Hepatocyte (in vitro differentiated cells): ENCODE data around the gene HPGD. TPM values are rescaled to one million over a fixed set of nuclear protein-coding genes. Genes with fewer than 3 reads are reported as not detected.

ENCODE experiments used
- DNase-seq: peaks from one replicate; pipeline ENCODE4 v3.0.0-alpha.2; 2016; ENCODE audit warnings: low spot score
- H2AFZ ChIP-seq: fragments of 200-600 bp; sonication (generic); 2 replicates; pipeline ENCODE4 v1.6.0; 2016; ENCODE audit warnings: antibody characterized with exemption, mild to moderate bottlenecking
- H3K27ac ChIP-seq: fragments of 200-600 bp; sonication (generic); 2 replicates; pipeline ENCODE4 v1.5.1; 2016; ENCODE audit warnings: mild to moderate bottlenecking
- H3K27me3 ChIP-seq: fragments of 200-600 bp; sonication (generic); 2 replicates; pipeline ENCODE4 v1.6.1; 2016
- H3K36me3 ChIP-seq: fragments of 200-600 bp; sonication (generic); replicated peaks from 2 replicates; pipeline ENCODE4 v1.5.1; 2016; ENCODE audit warnings: low read depth; ENCODE audit not compliant: insufficient read depth
- H3K4me1 ChIP-seq: fragments of 200-600 bp; sonication (generic); 2 replicates; pipeline ENCODE4 v1.5.1; 2016; ENCODE audit warnings: mild to moderate bottlenecking, moderate library complexity; ENCODE audit not compliant: insufficient read depth
- H3K4me2 ChIP-seq: fragments of 200-600 bp; sonication (generic); 2 replicates; pipeline ENCODE4 v1.6.0; 2016
- H3K4me3 ChIP-seq: fragments of 200-600 bp; sonication (generic); 2 replicates; pipeline ENCODE4 v1.5.1; 2016; ENCODE audit warnings: mild to moderate bottlenecking
- H3K79me2 ChIP-seq: fragments of 200-600 bp; sonication (generic); 2 replicates; pipeline ENCODE4 v1.6.0; 2017; ENCODE audit warnings: mild to moderate bottlenecking
- H3K9me2 ChIP-seq: fragments of 200-600 bp; sonication (generic); replicated peaks from 2 replicates; pipeline ENCODE4 v1.6.0; 2017; ENCODE audit warnings: mild to moderate bottlenecking; ENCODE audit not compliant: insufficient read depth
- H3K9me3 ChIP-seq: fragments of 200-600 bp; sonication (generic); 2 replicates; pipeline ENCODE4 v1.5.1; 2016; ENCODE audit warnings: low read depth, mild to moderate bottlenecking
- H4K20me1 ChIP-seq: fragments of 200-600 bp; sonication (generic); 2 replicates; pipeline ENCODE4 v1.6.0; 2016; ENCODE audit warnings: mild to moderate bottlenecking; ENCODE audit not compliant: insufficient read depth, poor library complexity, severe bottlenecking
- EZH2 ChIP-seq: fragments of 200-600 bp; sonication (generic); IDR thresholded peaks from 2 replicates; pipeline ENCODE4 v1.6.1; 2016; ENCODE audit warnings: antibody characterized with exemption, mild to moderate bottlenecking, borderline replicate concordance
- EZH2phosphoT487 ChIP-seq: fragments of 200-600 bp; sonication (generic); IDR thresholded peaks from one replicate; pipeline ENCODE4 v1.6.1; 2018; ENCODE audit warnings: antibody characterized with exemption, mild to moderate bottlenecking, low read depth, moderate library complexity; ENCODE audit not compliant: unreplicated experiment, severe bottlenecking
- WGBS: methylation state at CpG from one replicate; pipeline ENCODE4 v1.1.6; 2016; ENCODE audit warnings: low lambda C conversion rate; ENCODE audit errors: missing lambda C conversion rate; 5-methylcytosine and 5-hydroxymethylcytosine counted together
- polyA plus RNA-seq: library from polyadenylated mRNA; unstranded; fragments of >200 nt; fragmentation: Nextera tagmentation; extraction: Ambion mirVana; gene quantifications from 2 replicates; pipeline ENCODE4 v1.2.1, GENCODE V29; 2016
- total RNA-seq: library from RNA; depleted of rRNA; stranded (reverse); fragments of >200 nt; gene quantifications from 2 replicates; pipeline ENCODE4 v1.2.3, GENCODE V29; 2014
- TF ChIP-seq, protein P1 (sequence below): fragments of 200-600 bp; sonication (generic); IDR thresholded peaks from 2 replicates; pipeline ENCODE4 v1.5.1; 2016; ENCODE audit warnings: antibody characterized with exemption, mild to moderate bottlenecking; ENCODE audit not compliant: poor library complexity

Gene HPGD
- total and polyA plus RNA-seq, 2 experiments from 2014 or later = 76.9 to 129 TPM

DNA sequence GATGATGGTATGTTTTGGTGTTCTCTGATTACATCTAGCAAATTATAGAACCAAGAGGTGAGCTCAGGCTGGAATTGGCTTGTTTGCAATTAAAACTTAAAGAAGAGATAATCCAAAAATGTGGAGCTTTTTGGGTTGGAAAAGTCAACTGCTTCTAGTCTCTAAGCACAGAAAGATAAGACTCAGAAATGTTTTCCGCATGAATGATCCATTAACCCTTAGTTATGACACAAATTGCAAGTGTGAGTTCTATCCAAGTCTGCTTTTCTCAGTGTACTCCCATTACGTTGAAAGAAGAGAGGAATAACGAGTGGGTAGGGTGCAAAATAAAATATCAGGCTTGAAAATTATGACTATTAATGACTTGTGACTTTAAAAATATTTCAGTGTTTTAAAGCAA, 38.5 kb downstream of the HPGD start:
- Histone ChIP-seq H3K36me3 (no peaks in the 10 kb centered on the region), H3K4me3 (no peak overlapping the region), H3K4me1 (no peaks in the 10 kb centered on the region), H3K27me3 (no peaks in the 10 kb centered on the region), H4K20me1 (no peaks in the 10 kb centered on the region), H3K27ac (no peak overlapping the region), H3K79me2 (no peaks in the 10 kb centered on the region), H3K4me2 (no peak overlapping the region), H2AFZ (no peak overlapping the region), H3K9me2 (no peaks in the 10 kb centered on the region), H3K9me3 (no peaks in the 10 kb centered on the region)
- DNase-seq = no peak
- no peak for TF ChIP-seq EZH2phosphoT487
- TF ChIP-seq EZH2 = no peak
- TF ChIP-seq, protein P1, sequence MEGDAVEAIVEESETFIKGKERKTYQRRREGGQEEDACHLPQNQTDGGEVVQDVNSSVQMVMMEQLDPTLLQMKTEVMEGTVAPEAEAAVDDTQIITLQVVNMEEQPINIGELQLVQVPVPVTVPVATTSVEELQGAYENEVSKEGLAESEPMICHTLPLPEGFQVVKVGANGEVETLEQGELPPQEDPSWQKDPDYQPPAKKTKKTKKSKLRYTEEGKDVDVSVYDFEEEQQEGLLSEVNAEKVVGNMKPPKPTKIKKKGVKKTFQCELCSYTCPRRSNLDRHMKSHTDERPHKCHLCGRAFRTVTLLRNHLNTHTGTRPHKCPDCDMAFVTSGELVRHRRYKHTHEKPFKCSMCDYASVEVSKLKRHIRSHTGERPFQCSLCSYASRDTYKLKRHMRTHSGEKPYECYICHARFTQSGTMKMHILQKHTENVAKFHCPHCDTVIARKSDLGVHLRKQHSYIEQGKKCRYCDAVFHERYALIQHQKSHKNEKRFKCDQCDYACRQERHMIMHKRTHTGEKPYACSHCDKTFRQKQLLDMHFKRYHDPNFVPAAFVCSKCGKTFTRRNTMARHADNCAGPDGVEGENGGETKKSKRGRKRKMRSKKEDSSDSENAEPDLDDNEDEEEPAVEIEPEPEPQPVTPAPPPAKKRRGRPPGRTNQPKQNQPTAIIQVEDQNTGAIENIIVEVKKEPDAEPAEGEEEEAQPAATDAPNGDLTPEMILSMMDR = no peak
- 88% methylated on average over 3 of the region's 3 CpGs for WGBS

GRCh38 chr4:174479140-174479539, 43.1 kb downstream of the HPGD start:
- H3K27ac ChIP-seq = no peak overlapping the region
- no peaks in the 10 kb centered on the region for H3K9me3 ChIP-seq
- H3K36me3 ChIP-seq = no peaks in the 10 kb centered on the region
- TF ChIP-seq, protein P1 = no peak
- TF ChIP-seq EZH2phosphoT487 (no peak), EZH2 (no peak)
- H3K4me3 ChIP-seq = no peak overlapping the region
- no peak for DNase-seq
- no peaks in the 10 kb centered on the region for H3K9me2 ChIP-seq
- no peaks in the 10 kb centered on the region for H4K20me1 ChIP-seq
- H3K4me2 ChIP-seq = no peak overlapping the region
- H3K79me2 ChIP-seq = no peaks in the 10 kb centered on the region
- WGBS = 100% methylated on average over 2 of the region's 2 CpGs
- no peaks in the 10 kb centered on the region for H3K4me1 ChIP-seq
- no peak overlapping the region for H2AFZ ChIP-seq
- H3K27me3 ChIP-seq = no peaks in the 10 kb centered on the region

GRCh38 chr4:174475528-174475927, 46.8 kb downstream of the HPGD start:
- DNase-seq = no peak
- H3K79me2 ChIP-seq = no peaks in the 10 kb centered on the region
- H4K20me1 ChIP-seq = no peaks in the 10 kb centered on the region
- no peaks in the 10 kb centered on the region for H3K4me1 ChIP-seq
- H3K9me2 ChIP-seq = no peaks in the 10 kb centered on the region
- H3K9me3 ChIP-seq = no peaks in the 10 kb centered on the region
- no peaks in the 10 kb centered on the region for H3K36me3 ChIP-seq
- H3K27ac ChIP-seq = no peak overlapping the region
- H2AFZ ChIP-seq = no peak overlapping the region
- 92% methylated on average over 3 of the region's 3 CpGs for whole genome bisulfite sequencing
- H3K4me2 ChIP-seq = no peak overlapping the region
- H3K27me3 ChIP-seq = no peaks in the 10 kb centered on the region
- H3K4me3 ChIP-seq = no peak overlapping the region
- TF ChIP-seq, protein P1 = no peak
- TF ChIP-seq EZH2 (no peak), EZH2phosphoT487 (no peak)
